SK-N-SH (cell line): ENCODE data around the gene PPM1L. TPM values are rescaled to one million over a fixed set of nuclear protein-coding genes. Genes with fewer than 3 reads are reported as not detected.
A peak's percentile ranks its signal among the peaks of the same experiment; 100 is the strongest.

ENCODE experiments used
- CTCF ChIA-PET: fragments of 300-600, 350-600 bp; formaldehyde crosslinking; extraction: SDS; loops from one replicate; lab custom pipeline; 2021; lab: Yijun Ruan, JAX
- POLR2A ChIA-PET: fragments of 350-600 bp; sonication (Branson Sonifier 250); formaldehyde crosslinking; extraction: SDS; loops from one replicate; lab custom pipeline; 2020; ENCODE audit warnings: antibody characterized with exemption, inconsistent platforms; lab: Yijun Ruan, JAX
- DNase-seq: peaks from one replicate; pipeline ENCODE4 v3.0.0; 2012
- H2AFZ ChIP-seq: fragments of 200-600 bp; sonication (generic); 2 replicates; pipeline ENCODE4 v1.8.1; 2016; ENCODE audit warnings: antibody characterized with exemption, mild to moderate bottlenecking, low read depth
- H3F3A ChIP-seq: fragments of 200-600 bp; sonication (generic); replicated peaks from 2 replicates; pipeline ENCODE3; 2016; ENCODE audit warnings: antibody characterized with exemption, mild to moderate bottlenecking; ENCODE audit not compliant: insufficient read depth
- H3K27ac ChIP-seq, 2 experiments: fragments of 200-500 bp in 1 of 2; fragments of 200-600 bp in 1 of 2; sonication (Bioruptor generic) in 1 of 2; sonication (generic), shearing (Covaris generic) in 1 of 2; 2 replicates each; pipeline versions ENCODE4 v1.5.1 to v1.6.1; 2014 to 2016; ENCODE audit warnings: low read depth in 2 of 2, inconsistent platforms in 1 of 2, low read length in 1 of 2, mild to moderate bottlenecking in 1 of 2, mixed read lengths in 1 of 2
- H3K27me3 ChIP-seq: fragments of 200-600 bp; sonication (generic), shearing (Covaris generic); 2 replicates; pipeline ENCODE4 v1.6.1; 2016; ENCODE audit warnings: mixed run types; ENCODE audit not compliant: insufficient read depth
- H3K36me3 ChIP-seq, 2 experiments: fragments of 200-500 bp in 1 of 2; fragments of 200-600 bp in 1 of 2; sonication (Bioruptor generic) in 1 of 2; sonication (generic) in 1 of 2; replicated peaks in 1 of 2; 2 replicates each; pipeline versions ENCODE3 to v1.5.1; 2014 to 2016; ENCODE audit warnings: low read length in 1 of 2, mild to moderate bottlenecking in 1 of 2; ENCODE audit not compliant: insufficient read depth in 2 of 2, control insufficient read depth in 1 of 2
- H3K4me1 ChIP-seq, 2 experiments: fragments of 200-500 bp in 1 of 2; fragments of 200-600 bp in 1 of 2; sonication (Bioruptor generic) in 1 of 2; sonication (generic), shearing (Covaris generic) in 1 of 2; 2 replicates each; pipeline versions ENCODE4 v1.5.1 to v1.6.1; 2014 to 2016; ENCODE audit warnings: low read depth in 1 of 2, low read length in 1 of 2, mixed run types in 1 of 2; ENCODE audit not compliant: insufficient read depth in 2 of 2, control insufficient read depth in 1 of 2
- H3K4me2 ChIP-seq: fragments of 200-600 bp; sonication (generic), shearing (Covaris generic); 2 replicates; pipeline ENCODE4 v1.6.1; 2017; ENCODE audit warnings: mixed run types
- H3K4me3 ChIP-seq, 2 experiments: fragments of 200-500 bp in 1 of 2; fragments of 200-600 bp in 1 of 2; sonication (Bioruptor generic) in 1 of 2; sonication (generic), shearing (Covaris generic) in 1 of 2; 2 replicates each; pipeline versions ENCODE4 v1.5.1 to v1.8.1; 2014 to 2016; ENCODE audit warnings: low read depth in 2 of 2, inconsistent platforms in 1 of 2, low read length in 1 of 2, mild to moderate bottlenecking in 1 of 2, mixed read lengths in 1 of 2, moderate library complexity in 1 of 2
- H3K79me2 ChIP-seq: fragments of 200-600 bp; sonication (generic); 2 replicates; pipeline ENCODE4 v1.8.1; 2017; ENCODE audit warnings: mild to moderate bottlenecking; ENCODE audit not compliant: insufficient read depth
- H3K9ac ChIP-seq: fragments of 200-600 bp; sonication (generic); 2 replicates; pipeline ENCODE4 v1.6.1; 2017; ENCODE audit warnings: mixed run types
- H3K9me2 ChIP-seq: fragments of 200-600 bp; sonication (generic); 2 replicates; pipeline ENCODE4 v1.6.1; 2017; ENCODE audit warnings: mixed run types
- H3K9me3 ChIP-seq: fragments of 200-600 bp; sonication (generic); 2 replicates; pipeline ENCODE4 v1.6.1; 2017; ENCODE audit warnings: mixed run types, mild to moderate bottlenecking, moderate library complexity
- H4K20me1 ChIP-seq: fragments of 200-600 bp; sonication (generic); 2 replicates; pipeline ENCODE4 v1.6.1; 2017; ENCODE audit warnings: mild to moderate bottlenecking, mixed run types; ENCODE audit not compliant: insufficient read depth
- ELF1 ChIP-seq: IDR thresholded peaks from 2 replicates; pipeline ENCODE4 v1.4.0; 2012
- EZH2phosphoT487 ChIP-seq: fragments of 200-600 bp; sonication (generic); IDR thresholded peaks from 2 replicates; pipeline ENCODE4 v1.6.1; 2017; ENCODE audit warnings: low read depth, mixed run types, mild to moderate bottlenecking, antibody characterized with exemption, moderate library complexity, borderline replicate concordance
- FOSL2 ChIP-seq: IDR thresholded peaks from 2 replicates; pipeline ENCODE4 v1.4.0; 2012; ENCODE audit warnings: low read depth, mild to moderate bottlenecking, moderate library complexity, borderline replicate concordance
- FOXJ3 ChIP-seq: sonication (generic); formaldehyde crosslinking; IDR thresholded peaks from 2 replicates; pipeline ENCODE4 v1.5.1; 2020; ENCODE audit warnings: mild to moderate bottlenecking, missing genetic modification reagents
- FOXM1 ChIP-seq: IDR thresholded peaks from 2 replicates; pipeline ENCODE4 v1.4.0; 2012; ENCODE audit warnings: low read depth, mild to moderate bottlenecking
- GABPA ChIP-seq: IDR thresholded peaks from 2 replicates; pipeline ENCODE4 v1.4.0; 2012; ENCODE audit warnings: low read depth, mild to moderate bottlenecking
- GATA2 ChIP-seq: sonication (generic); formaldehyde crosslinking; IDR thresholded peaks from 2 replicates; pipeline ENCODE4 v1.5.0; 2020; ENCODE audit warnings: mild to moderate bottlenecking, missing genetic modification reagents
- IRF3 ChIP-seq: fragments of 150-350 bp; IDR thresholded peaks from 2 replicates; pipeline ENCODE4 v1.6.1; 2016; ENCODE audit warnings: mild to moderate bottlenecking, low read depth, low read length
- MAX ChIP-seq: IDR thresholded peaks from 2 replicates; pipeline ENCODE4 v1.4.0; 2012; ENCODE audit warnings: low read depth
- RAD21 ChIP-seq: IDR thresholded peaks from 2 replicates; pipeline ENCODE4 v1.6.1; 2012; ENCODE audit warnings: mild to moderate bottlenecking, low read length
- REST ChIP-seq: IDR thresholded peaks from 2 replicates; pipeline ENCODE4 v1.6.1; 2012; ENCODE audit warnings: mild to moderate bottlenecking, low read depth, low read length, moderate library complexity
- SIN3A ChIP-seq: IDR thresholded peaks from 2 replicates; pipeline ENCODE4 v1.6.1; 2012; ENCODE audit warnings: low read depth, mild to moderate bottlenecking, low read length, moderate library complexity, borderline replicate concordance
- SMC3 ChIP-seq: IDR thresholded peaks from 2 replicates; pipeline ENCODE4 v1.6.1; 2012; ENCODE audit warnings: low read depth, low read length, improper control_type of control experiment
- USF1 ChIP-seq: IDR thresholded peaks from 2 replicates; pipeline ENCODE4 v1.4.0; 2012; ENCODE audit warnings: low read depth, borderline replicate concordance
- YY1 ChIP-seq: IDR thresholded peaks from 2 replicates; pipeline ENCODE4 v1.4.0; 2012; ENCODE audit warnings: low read depth, mild to moderate bottlenecking
- ZBTB33 ChIP-seq: IDR thresholded peaks from 2 replicates; pipeline ENCODE4 v1.4.0; 2012; ENCODE audit warnings: low read depth, borderline replicate concordance
- WGBS: methylation state at CpG from one replicate; pipeline ENCODE4 v1.1.6; 2017; ENCODE audit warnings: low lambda C conversion rate; 5-methylcytosine and 5-hydroxymethylcytosine counted together
- polyA plus RNA-seq, 3 experiments: library from polyadenylated mRNA; depleted of rRNA; stranded (reverse); fragments of >200 nt; gene quantifications; 2 replicates each; pipeline ENCODE4 v1.2.3, GENCODE V29; 2012

PPM1L gene
- polyA plus RNA-seq, 1 of the 3 experiments (the other 2 are of a cell fraction): 0.16 TPM

GRCh38 chr3:161054860-161055604 lies 299.0 kb downstream of the PPM1L start:
- H3K9me2 ChIP-seq: no peaks in the 10 kb centered on the region
- POLR2A ChIA-PET: no interaction called here
- H3K4me1 ChIP-seq: peaks cover 0 to 10% of the 10 kb centered on the region in 2 experiments; a peak in 1 of 4 replicates
- CTCF ChIA-PET: interaction anchor here (1.3 kb wide), 1 partner anchor 13 kb away, joined by 3 read pairs; no protein-coding TSS in a partner anchor
- WGBS: 40% methylated on average over 5 of the region's 5 CpGs
- H3K36me3 ChIP-seq: no peaks in the 10 kb centered on the region
- H2AFZ ChIP-seq: no peak overlapping the region
- no peak overlapping the region for H3K4me3 ChIP-seq
- H3K79me2 ChIP-seq: no peaks in the 10 kb centered on the region
- no peak overlapping the region for H3K9ac ChIP-seq
- H4K20me1 ChIP-seq: no peaks in the 10 kb centered on the region
- DNase-seq: peak; percentile 19
- TF ChIP-seq GATA2 (CRISPR knock-in tag): peak; percentile 63
- no peak for TF ChIP-seq ELF1
- TF ChIP-seq, all 33 proteins: peak for 1
- Histone ChIP-seq H3K4me2 (no peak overlapping the region), H3K27me3 (no peaks in the 10 kb centered on the region), H3F3A (no peaks in the 10 kb centered on the region), H3K9me3 (no peaks in the 10 kb centered on the region), H3K27ac (no peak overlapping the region)

- Histone ChIP-seq H3K4me2 (no peak overlapping the region), H3K9ac (no peak overlapping the region), H3K9me2 (no peaks in the 10 kb centered on the region), H3K4me1 (no peaks in the 10 kb centered on the region; a peak in 2 of 4 replicates), H2AFZ (no peak overlapping the region), H3K4me3 (no peak overlapping the region), H4K20me1 (no peaks in the 10 kb centered on the region), H3K27ac (no peak overlapping the region), H3F3A (no peaks in the 10 kb centered on the region), H3K79me2 (no peaks in the 10 kb centered on the region), H3K27me3 (no peaks in the 10 kb centered on the region), H3K36me3 (no peaks in the 10 kb centered on the region), H3K9me3 (no peaks in the 10 kb centered on the region)
- WGBS: 38% methylated on average over 5 of the region's 5 CpGs
- TF ChIP-seq FOSL2: no peak
- TF ChIP-seq FOXM1: no peak
- no peak for TF ChIP-seq ZBTB33
- no peak for TF ChIP-seq MAX
- no peak for TF ChIP-seq ELF1
- TF ChIP-seq SMC3: no peak
- TF ChIP-seq EZH2phosphoT487: no peak
- TF ChIP-seq FOXJ3: no peak
- TF ChIP-seq USF1: no peak
- no peak for TF ChIP-seq GABPA
- TF ChIP-seq REST: no peak
- no peak for TF ChIP-seq RAD21
- TF ChIP-seq YY1: no peak
- TF ChIP-seq SIN3A: no peak
- TF ChIP-seq IRF3: no peak
- ChIA-PET CTCF (no interaction called here), POLR2A (no interaction called here)
- no peak for DNase-seq
Observed at GRCh38 chr3:161064413-161064812, 308.4 kb downstream of the PPM1L start.
